HUDEP-2 (cell line): Measurements from ENCODE around the gene TRABD.
"Not testable (repeated sequence)": the region's sequence is repeated elsewhere in the genome, so short reads cannot be mapped to it uniquely, and the experiment has no call there.

Source experiments
- DNase-seq, 76 experiments: peaks; one replicate each; lab custom pipeline; 2025; ENCODE audit not compliant: unreplicated experiment in 76 of 76; lab: John Stamatoyannopoulos, UW

Gene TRABD

GRCh38 chr22:50200461-50201190, 14.9 kb downstream of the TRABD start, which contains the start of gene SELENOO:
SELENOO (plus strand) TSS chr22:50201011; CDS start chr22:50201037, 26 bp downstream.
- peak in 71 of 76 experiments; percentile 20 to 92 (median 80) for DNase-seq

DNA sequence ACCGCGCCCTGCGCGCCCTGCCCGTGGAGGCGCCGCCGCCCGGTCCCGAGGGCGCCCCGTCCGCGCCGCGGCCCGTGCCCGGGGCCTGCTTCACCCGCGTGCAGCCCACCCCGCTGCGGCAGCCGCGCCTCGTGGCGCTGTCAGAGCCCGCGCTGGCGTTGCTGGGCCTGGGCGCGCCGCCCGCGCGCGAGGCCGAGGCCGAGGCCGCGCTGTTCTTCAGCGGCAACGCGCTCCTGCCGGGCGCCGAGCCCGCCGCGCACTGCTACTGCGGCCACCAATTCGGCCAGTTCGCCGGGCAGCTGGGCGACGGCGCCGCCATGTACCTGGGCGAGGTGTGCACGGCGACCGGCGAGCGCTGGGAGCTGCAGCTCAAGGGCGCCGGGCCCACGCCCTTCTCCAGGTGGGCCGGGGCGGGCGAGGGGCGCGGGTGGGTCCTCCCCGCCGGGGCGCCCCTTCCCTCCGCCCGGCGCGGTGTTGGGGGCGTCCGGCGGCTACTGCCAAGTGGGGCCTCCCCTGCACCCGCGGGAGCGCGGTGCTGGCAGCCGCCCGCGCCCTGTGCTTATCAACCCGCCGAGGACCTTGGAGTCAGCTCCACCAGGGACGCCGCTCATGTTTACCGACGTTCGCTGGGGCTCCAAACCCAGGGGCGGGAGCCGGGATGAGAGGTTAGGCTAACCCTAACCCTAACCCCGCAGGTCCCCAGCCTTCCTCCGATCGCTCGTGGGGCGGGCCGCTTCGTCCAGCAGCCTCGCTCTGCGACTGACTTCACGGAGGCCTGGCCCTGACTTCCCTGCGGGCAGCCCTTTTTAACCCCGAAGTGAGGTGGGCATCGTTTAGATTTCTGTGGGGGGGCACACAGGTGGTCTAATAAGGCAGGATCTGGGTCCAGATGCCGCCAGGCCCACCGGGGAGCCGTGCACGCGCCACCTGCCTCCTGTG, 15.7 kb downstream of the TRABD start:
- DNase-seq = peak in 19 of 76 experiments; percentile 6 to 49 (median 22)

- DNase-seq = no peak
Measured at GRCh38 chr22:50202130-50202666, 16.5 kb downstream of the TRABD start.

- no peak for DNase-seq
Measured at GRCh38 chr22:50203288-50203687, 17.6 kb downstream of the TRABD start.

- DNase-seq = no peak
Measured at GRCh38 chr22:50204571-50204970, 18.9 kb downstream of the TRABD start.

DNA sequence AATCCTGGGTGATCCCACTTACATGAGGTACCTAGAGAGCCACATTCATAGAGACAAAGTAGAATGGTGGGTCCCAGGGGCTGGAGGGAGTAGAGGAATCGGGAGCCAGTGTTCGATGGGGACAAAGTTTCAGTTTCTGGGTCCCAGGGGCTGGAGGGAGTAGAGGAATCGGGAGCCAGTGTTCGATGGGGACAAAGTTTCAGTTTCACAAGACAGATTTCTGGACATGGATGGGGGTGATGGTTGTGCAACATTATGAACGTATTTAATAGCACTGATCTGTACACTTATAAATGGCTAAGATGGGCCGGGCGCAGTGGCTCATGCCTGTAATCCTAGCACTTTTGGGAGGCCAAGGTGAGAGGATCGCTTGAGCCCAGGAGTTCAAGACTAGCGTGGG, 19.3 kb downstream of the TRABD start:
- not testable (repeated sequence) for DNase-seq

DNA sequence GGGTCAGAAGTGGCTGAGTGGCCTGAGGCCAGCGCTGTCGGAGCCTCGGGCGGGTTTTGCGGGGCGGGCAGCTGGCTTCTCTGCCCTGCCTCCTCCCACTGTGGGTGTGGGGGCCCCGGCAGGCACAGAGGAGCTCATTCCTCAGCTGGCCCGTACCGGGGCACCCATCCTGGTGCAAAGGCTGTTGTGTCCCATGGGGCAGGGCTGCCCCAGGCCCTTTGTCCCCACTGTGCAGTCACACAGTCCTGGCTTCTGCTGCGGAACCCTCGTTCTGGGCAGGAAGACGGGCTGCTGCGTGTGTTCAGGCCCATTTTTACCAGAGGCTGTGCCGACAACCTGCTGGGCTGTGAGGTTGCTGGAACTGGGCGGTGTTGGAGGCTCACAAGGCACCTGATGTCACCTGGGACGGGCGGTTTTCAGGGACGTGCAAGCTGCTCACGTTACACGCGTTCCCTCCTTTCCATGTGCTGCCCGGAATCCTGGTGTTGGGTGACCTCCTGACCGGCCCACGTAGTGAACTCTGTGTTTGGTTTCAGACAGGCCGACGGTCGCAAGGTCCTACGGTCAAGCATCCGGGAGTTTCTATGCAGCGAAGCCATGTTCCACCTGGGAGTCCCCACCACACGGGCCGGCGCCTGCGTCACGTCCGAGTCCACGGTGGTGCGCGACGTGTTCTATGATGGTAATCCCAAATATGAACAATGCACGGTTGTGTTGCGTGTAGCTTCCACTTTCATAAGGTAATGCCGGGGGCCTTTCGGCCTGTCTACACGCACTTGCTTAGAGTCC, 20.3 kb downstream of the TRABD start:
- no peak for DNase-seq

DNA sequence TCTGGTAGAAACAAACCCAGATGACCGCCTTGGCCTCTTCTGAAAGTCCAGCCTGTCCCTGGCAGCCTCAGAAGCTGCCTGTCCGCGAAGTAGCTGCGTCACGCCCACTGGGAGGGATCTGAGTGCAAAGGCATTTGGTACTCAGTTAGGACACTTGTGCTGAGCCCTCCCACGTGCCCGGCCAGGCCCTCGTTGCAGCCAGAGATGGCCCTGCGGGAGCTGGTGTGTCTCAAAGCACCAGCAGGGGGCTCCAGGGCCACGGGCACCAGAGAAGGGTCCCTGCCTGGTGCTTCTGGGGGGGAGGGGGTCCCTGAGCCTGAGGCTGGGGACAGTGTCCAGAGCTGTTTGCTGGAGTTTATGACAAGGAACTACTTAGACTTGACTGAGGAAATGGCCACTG, 20.9 kb downstream of the TRABD start:
- peak in 37 of 76 experiments; percentile 8 to 73 (median 39) for DNase-seq

DNA sequence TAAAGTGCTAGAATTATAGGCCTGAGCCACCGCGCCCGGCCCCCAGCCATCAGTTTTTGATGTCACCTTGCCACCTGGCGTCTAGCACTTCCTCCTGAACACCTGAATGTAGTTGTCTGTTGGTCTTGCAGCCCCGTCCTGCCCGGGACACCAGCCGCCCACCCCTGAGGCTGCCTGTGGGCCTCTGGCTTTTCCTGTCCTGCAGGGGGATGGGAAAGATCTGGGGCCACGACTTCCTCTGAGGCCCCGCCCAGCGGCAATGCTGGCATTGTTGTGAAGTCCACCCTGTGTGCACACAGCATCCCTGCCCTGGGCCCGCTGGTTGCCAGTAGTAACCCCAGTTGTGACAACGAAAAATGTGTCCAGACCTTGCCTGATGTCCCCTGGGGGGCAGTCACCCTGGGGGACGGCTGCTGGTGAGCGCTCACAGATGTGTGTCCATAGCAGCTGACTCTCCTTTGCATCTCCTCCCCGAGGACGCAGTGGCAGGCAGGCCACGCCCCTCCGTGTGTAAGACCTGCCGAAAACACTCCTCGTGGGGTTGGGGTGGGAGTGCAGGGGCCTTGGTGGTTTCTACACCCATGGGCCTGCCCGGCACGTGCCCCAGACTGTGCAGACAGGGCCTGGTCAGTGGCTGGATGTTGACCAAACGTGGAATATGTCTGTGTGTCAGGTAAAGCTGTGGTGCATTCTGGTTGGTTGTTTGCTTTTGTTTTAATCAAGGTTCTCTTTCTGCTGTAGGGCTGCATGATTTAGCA, 21.8 kb downstream of the TRABD start:
- no peak for DNase-seq

DNA sequence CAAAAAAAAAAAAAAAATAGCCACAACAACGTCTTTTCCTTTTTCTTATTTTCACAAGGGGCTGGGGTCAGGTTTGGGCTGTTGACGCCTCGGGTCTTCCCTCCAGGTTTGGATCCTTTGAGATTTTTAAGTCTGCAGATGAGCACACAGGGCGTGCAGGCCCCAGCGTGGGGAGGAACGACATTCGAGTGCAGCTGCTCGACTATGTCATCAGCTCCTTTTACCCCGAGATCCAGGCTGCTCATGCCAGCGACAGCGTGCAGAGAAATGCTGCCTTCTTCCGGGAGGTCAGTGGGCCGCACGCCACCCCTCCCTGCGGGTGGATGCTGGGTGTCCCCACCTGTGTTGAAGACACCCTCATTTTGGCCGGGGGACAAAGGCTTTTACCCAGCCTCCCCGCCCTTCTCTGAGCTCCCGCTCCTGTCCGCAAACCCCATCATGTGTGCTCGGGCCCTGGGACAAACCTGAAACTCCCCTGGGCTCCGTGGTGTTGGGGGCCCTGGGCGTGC, 22.8 kb downstream of the TRABD start:
- DNase-seq = no peak

- no peak for DNase-seq
Measured at GRCh38 chr22:50208939-50209892, 23.5 kb downstream of the TRABD start.

DNA sequence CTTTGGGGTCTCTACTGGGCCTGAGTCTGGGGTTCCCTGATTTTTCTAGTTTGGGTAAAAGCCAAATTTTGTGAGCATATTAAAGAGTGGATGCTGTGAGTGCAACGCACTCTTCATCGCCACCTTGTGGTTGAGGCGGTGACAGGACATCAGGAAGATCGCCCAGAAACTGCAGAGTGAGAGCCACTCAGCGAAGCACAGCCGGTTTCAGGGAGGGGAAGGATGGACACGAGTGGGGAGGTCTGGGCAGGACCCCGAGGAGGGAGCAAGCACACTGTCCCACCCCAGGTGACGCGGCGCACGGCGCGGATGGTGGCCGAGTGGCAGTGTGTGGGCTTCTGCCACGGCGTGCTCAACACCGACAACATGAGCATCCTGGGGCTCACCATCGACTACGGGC, 24.2 kb downstream of the TRABD start:
- DNase-seq = peak in 50 of 76 experiments; percentile 4 to 72 (median 34)

- no peak for DNase-seq
Measured at GRCh38 chr22:50210378-50211139, 24.8 kb downstream of the TRABD start.

- DNase-seq = no peak
Measured at GRCh38 chr22:50211147-50211546, 25.4 kb downstream of the TRABD start.

DNA sequence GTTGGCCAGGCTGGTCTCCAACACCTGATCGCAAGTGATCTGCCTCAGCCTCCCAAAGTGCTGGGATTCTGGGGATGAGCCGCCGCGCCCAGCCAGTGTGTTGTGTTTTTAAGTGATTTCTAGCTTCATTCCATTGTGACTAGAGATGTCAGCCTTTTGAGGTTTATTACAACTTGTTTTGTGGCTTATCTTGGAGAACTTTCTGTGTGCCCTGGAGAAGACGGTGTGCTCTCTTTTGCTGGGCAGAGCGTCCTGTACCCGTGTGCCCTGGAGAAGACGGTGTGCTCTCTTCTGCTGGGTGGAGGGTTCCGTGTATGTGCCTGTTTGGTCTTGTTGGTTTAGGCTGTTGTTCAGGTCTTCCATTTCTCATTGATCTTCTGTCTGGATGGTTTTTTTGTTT, 27.6 kb downstream of the TRABD start:
- no peak for DNase-seq

DNA sequence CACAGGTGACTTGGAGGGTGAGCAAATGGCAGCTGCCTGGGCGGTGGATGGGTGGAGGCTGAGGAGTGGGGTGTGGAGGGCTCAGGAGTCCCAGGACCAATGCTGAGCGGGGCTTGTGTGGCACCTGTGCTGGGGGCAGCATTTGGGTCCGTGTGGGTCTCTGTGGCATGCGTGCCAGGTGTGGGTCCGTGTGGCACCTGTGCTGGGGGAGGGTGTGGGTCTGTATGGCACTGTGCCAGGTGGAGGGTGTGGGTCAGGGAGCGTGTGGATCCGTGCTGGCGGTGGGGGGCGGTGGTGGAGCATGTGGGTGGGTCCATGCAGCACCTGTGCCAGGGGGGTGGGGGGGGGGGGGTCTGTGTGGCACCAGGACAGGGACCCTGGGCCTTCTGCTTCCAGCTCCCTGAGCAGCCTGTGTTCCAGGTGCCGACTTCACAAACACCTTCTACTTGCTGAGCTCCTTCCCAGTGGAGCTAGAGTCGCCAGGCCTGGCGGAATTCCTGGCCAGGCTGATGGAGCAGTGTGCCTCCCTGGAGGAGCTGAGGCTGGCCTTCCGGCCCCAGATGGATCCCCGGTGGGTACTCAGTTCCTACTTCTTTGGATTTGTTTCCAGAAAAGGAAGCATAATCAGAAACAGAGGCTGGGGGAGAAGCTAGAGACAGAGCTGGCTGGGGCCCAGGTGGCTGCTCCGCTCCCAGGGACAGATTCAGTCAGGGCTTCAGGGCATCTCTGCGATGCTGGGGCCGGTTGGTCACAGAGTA, 29.8 kb downstream of the TRABD start:
- no peak for DNase-seq

DNA sequence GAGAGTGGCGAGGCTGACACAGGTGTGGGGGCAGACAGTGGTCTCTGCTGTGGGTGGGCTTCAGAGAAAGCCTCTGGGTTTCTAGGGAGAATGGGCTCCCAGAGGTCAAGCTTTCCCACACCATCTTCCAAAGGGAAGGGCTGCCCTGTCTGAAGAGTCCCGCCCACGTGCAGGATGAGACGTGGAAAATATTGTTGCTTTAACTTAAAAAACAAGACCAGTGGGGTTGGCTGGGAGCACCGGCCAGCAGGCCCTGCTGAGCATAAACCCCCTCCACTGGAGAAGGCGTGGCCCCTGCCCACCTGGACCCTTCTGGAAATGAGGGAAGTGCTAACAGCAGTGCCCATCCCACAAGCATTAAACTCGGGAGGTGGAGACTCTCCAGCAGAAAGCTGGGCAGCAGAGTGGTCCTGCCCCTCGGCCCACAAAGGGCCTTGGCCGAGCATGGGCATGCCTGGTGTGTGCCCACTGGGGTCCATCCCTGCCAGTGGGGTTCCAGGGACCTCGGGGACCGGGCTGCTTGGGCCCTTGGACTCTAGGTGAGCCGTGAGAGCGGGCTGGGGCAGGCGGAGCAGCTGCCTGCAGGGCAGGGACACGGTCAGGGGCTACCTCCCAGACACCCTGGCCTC, 30.5 kb downstream of the TRABD start:
- no peak for DNase-seq
